Panc1 (cell line): ENCODE results near the gene ORC3. TPM values are rescaled to one million over a fixed set of nuclear protein-coding genes. Genes with fewer than 3 reads are reported as not detected.

ENCODE experiments used
- ATAC-seq: fragments of 200-7000 bp; cut with Tn5 transposase; 2 replicates; pipeline ENCODE4 v1.9.1; 2020; ENCODE audit warnings: mild to moderate bottlenecking, moderate library complexity
- BruUV-seq: library from RNA; stranded (reverse); fragments of 400-500 nt; replicated peaks from 2 replicates; lab custom pipeline; 2021; lab: Mats Ljungman, UMichigan
- CTCF ChIA-PET: fragments of 300-600 bp; sonication (Branson Sonifier 250); formaldehyde crosslinking; loops from one replicate; lab custom pipeline; 2022; ENCODE audit warnings: antibody characterized with exemption; lab: Charles Lee
- POLR2A ChIA-PET: fragments of 300-600 bp; sonication (Branson Sonifier 250); formaldehyde crosslinking; loops from one replicate; lab custom pipeline; 2022; ENCODE audit warnings: antibody characterized with exemption; lab: Charles Lee
- DNase-seq: peaks from one replicate; pipeline ENCODE4 v3.0.0-alpha.2; 2010; ENCODE audit warnings: low read depth, low spot score
- H3K27ac ChIP-seq: 2 replicates; pipeline ENCODE4 v1.5.1; 2011; ENCODE audit warnings: mild to moderate bottlenecking, low read length, inconsistent platforms
- H3K27me3 ChIP-seq: fragments of 200-500 bp; sonication (Bioruptor generic); 2 replicates; pipeline ENCODE4 v1.6.0; 2014; ENCODE audit warnings: low read length, inconsistent platforms; ENCODE audit not compliant: control insufficient read depth, insufficient read depth
- H3K36me3 ChIP-seq: fragments of 200-500 bp; sonication (Bioruptor generic); 2 replicates; pipeline ENCODE4 v1.5.1; 2014; ENCODE audit warnings: inconsistent platforms, mild to moderate bottlenecking, low read length, moderate library complexity; ENCODE audit not compliant: control insufficient read depth, insufficient read depth
- H3K4me1 ChIP-seq: 2 replicates; pipeline ENCODE4 v1.5.1; 2011; ENCODE audit warnings: inconsistent platforms, mild to moderate bottlenecking, low read length, moderate library complexity; ENCODE audit not compliant: control insufficient read depth, insufficient read depth
- H3K4me3 ChIP-seq, 2 experiments: 2 replicates each; pipeline ENCODE4 v1.5.1; 2011 to 2012; ENCODE audit warnings: low read depth in 2 of 2, low read length in 2 of 2, mild to moderate bottlenecking in 2 of 2, inconsistent platforms in 1 of 2, moderate library complexity in 1 of 2
- H3K9me3 ChIP-seq: fragments of 200-500 bp; sonication (Bioruptor generic); 2 replicates; pipeline ENCODE4 v1.5.1; 2014; ENCODE audit warnings: low read depth, mild to moderate bottlenecking, inconsistent platforms, low read length, moderate library complexity; ENCODE audit not compliant: control insufficient read depth, insufficient read depth
- CTCF ChIP-seq: fragments of 450-650 bp; IDR thresholded peaks from 2 replicates; pipeline ENCODE4 v1.5.1; 2017; ENCODE audit warnings: mild to moderate bottlenecking
- POLR2AphosphoS5 ChIP-seq: IDR thresholded peaks from 2 replicates; pipeline ENCODE4 v1.6.1; 2012; ENCODE audit warnings: mild to moderate bottlenecking, low read depth, low read length, moderate library complexity
- REST ChIP-seq, 2 experiments: IDR thresholded peaks; 2 replicates each; pipeline ENCODE4 v1.6.1; 2011 to 2012; ENCODE audit warnings: low read depth in 2 of 2, control low read depth in 1 of 2, low read length in 1 of 2, mild to moderate bottlenecking in 1 of 2, moderate library complexity in 1 of 2; ENCODE audit not compliant: insufficient read depth in 1 of 2
- SIN3A ChIP-seq: IDR thresholded peaks from 2 replicates; pipeline ENCODE4 v1.6.1; 2012; ENCODE audit warnings: low read depth, mild to moderate bottlenecking, low read length, moderate library complexity, borderline replicate concordance; ENCODE audit not compliant: insufficient read depth
- TCF7L2 ChIP-seq: IDR thresholded peaks from 2 replicates; pipeline ENCODE4 v1.6.1; 2011; ENCODE audit warnings: mild to moderate bottlenecking, low read depth, low read length, inconsistent platforms
- in situ Hi-C: cut with HindIII; loops from 2 replicates; pipeline ENCODE4 v1.10.0; 2016; ENCODE audit warnings: low sequenced_read_pairs, low pct_unique_long_range_greater_than_20kb
- intact Hi-C: fragments of 100-400 bp; cut with micrococcal nuclease; formaldehyde crosslinking; loops from one replicate; pipeline ENCODE4 v1.10.0; 2022; ENCODE audit not compliant: unreplicated experiment
- total RNA-seq: library from RNA; stranded (reverse); gene quantifications from one replicate; pipeline ENCODE4 v1.2.1, GENCODE V29; 2021; ENCODE audit not compliant: unreplicated experiment

Gene ORC3
- total RNA-seq, 1 experiment from 2014 or later = 36.9 TPM

DNA sequence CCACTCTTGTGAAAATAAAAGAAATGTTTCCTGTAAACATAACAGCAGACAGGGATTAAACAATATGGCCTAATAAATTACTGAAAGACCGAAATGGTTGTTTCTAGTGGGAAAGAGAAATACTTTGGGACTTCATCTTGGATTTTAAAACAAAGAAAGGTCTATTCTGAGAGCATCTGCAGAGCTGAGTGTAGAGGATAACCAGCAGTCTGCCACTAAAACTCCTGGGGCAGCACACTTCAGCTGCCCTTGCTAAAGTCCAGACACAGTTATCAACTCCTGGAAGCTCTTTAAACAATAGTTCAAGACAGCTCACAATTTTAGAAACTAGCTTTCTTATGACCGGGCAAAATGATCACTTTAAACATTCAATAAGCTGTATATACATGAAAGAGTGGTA is 73.5 kb downstream of the ORC3 start:
- in situ Hi-C loops (no loop called here), intact Hi-C loops (no loop called here)
- Histone ChIP-seq H3K27me3 (no peaks in the 10 kb centered on the region), H3K9me3 (no peaks in the 10 kb centered on the region), H3K36me3 (peaks cover 20% of the 10 kb centered on the region; the same call in 1 of the 2 replicates), H3K27ac (no peak overlapping the region), H3K4me3 (no peak overlapping the region), H3K4me1 (no peaks in the 10 kb centered on the region)
- no peak for DNase-seq
- ChIA-PET CTCF (no interaction called here), POLR2A (no interaction called here)
- no TSS peak for BruUV-seq
- no peak for ATAC-seq
- TF ChIP-seq POLR2AphosphoS5 (no peak), CTCF (no peak), TCF7L2 (no peak), SIN3A (no peak)

GRCh38 chr6:87664921-87665485 is 75.1 kb downstream of the ORC3 start:
- H3K4me3 ChIP-seq = no peak overlapping the region
- peaks cover 20% of the 10 kb centered on the region; the same call in 1 of the 2 replicates for H3K36me3 ChIP-seq
- ChIA-PET POLR2A (no interaction called here), CTCF (no interaction called here)
- ATAC-seq (no peak), DNase-seq (no peak)
- H3K27ac ChIP-seq = no peak overlapping the region
- in situ Hi-C loops = no loop called here
- no peak for TF ChIP-seq SIN3A
- no peak for TF ChIP-seq CTCF
- no peak for TF ChIP-seq POLR2AphosphoS5
- no peak for TF ChIP-seq REST (IDR thresholded peaks at IDR 0.05; ENCODE audit: insufficient read depth in 1 of 2, low read depth in 2 of 2, low read length in 1 of 2)
- no peak for TF ChIP-seq TCF7L2
- no TSS peak for BruUV-seq
- H3K9me3 ChIP-seq = no peaks in the 10 kb centered on the region
- intact Hi-C loops = no loop called here
- no peaks in the 10 kb centered on the region for H3K4me1 ChIP-seq
- H3K27me3 ChIP-seq = no peaks in the 10 kb centered on the region
